ENCODE measurements around the gene CNOT4.

GRCh38 chr7:135454060-135454459 lies 55.8 kb downstream of the CNOT4 start:
- no peak for TF ChIP-seq CTCF (IDR thresholded peaks at IDR 0.05)
- TF ChIP-seq USF2 (CRISPR knock-in tag; IDR thresholded peaks at IDR 0.05), result no peak
- no peak for TF ChIP-seq TEAD4 (CRISPR knock-in tag; IDR thresholded peaks at IDR 0.05)
- no peak for TF ChIP-seq ETV6 (CRISPR knock-in tag; IDR thresholded peaks at IDR 0.05)
- no peak for TF ChIP-seq ZNF532 (CRISPR knock-in tag; IDR thresholded peaks at IDR 0.05; ENCODE audit: borderline replicate concordance)
- TF ChIP-seq E2F5 (CRISPR knock-in tag; IDR thresholded peaks at IDR 0.05), result no peak
- TF ChIP-seq HMGXB4 (CRISPR knock-in tag; IDR thresholded peaks at IDR 0.05), result no peak
- no peak for TF ChIP-seq ZNF425 (CRISPR knock-in tag; conservative IDR thresholded peaks at IDR 0.05)
- no peak for TF ChIP-seq ZNF263 (CRISPR knock-in tag; IDR thresholded peaks at IDR 0.05; ENCODE audit: low read depth)

Data from WTC11 (cell line).